HCEC 1CT (cell line): ENCODE measurements around the gene SCLT1.
A peak's percentile ranks its signal among the peaks of the same experiment; 100 is the strongest.

Experiments used
- DNase-seq: peaks from one replicate; pipeline ENCODE4 v3.0.0-alpha.2; 2017

The SCLT1 gene

GRCh38 chr4:128954941-128955340 is 138.4 kb downstream of the SCLT1 start:
- no peak for DNase-seq

- DNase-seq = no peak
These were observed 142.0 kb downstream of the SCLT1 start for GRCh38 chr4:128951316-128951715.

GRCh38 chr4:128950796-128951195 is 142.5 kb downstream of the SCLT1 start:
- no peak for DNase-seq

- DNase-seq = no peak
These were observed 146.4 kb downstream of the SCLT1 start for GRCh38 chr4:128946916-128947315.

GRCh38 chr4:128942607-128943006 is 150.7 kb downstream of the SCLT1 start:
- no peak for DNase-seq

GRCh38 chr4:128940971-128941370 is 152.4 kb downstream of the SCLT1 start:
- DNase-seq = no peak

GRCh38 chr4:128930051-128930450 is 163.3 kb downstream of the SCLT1 start:
- no peak for DNase-seq

GRCh38 chr4:128924951-128925350 is 168.4 kb downstream of the SCLT1 start:
- no peak for DNase-seq

- no peak for DNase-seq
These were observed 171.4 kb downstream of the SCLT1 start for GRCh38 chr4:128921954-128922353.

GRCh38 chr4:128917781-128918180 is 175.6 kb downstream of the SCLT1 start:
- no peak for DNase-seq

GRCh38 chr4:128916832-128917231 is 176.5 kb downstream of the SCLT1 start:
- DNase-seq = no peak

- no peak for DNase-seq
These were observed 177.8 kb downstream of the SCLT1 start for GRCh38 chr4:128915544-128915943.

- DNase-seq = no peak
These were observed 180.1 kb downstream of the SCLT1 start for GRCh38 chr4:128913228-128913627.

- DNase-seq = no peak
These were observed 184.6 kb downstream of the SCLT1 start for GRCh38 chr4:128908735-128909134.

GRCh38 chr4:128907981-128908380 is 185.4 kb downstream of the SCLT1 start:
- DNase-seq = no peak

- DNase-seq = no peak
These were observed 186.8 kb downstream of the SCLT1 start for GRCh38 chr4:128906581-128906980.

GRCh38 chr4:128904821-128905220 is 188.5 kb downstream of the SCLT1 start:
- no peak for DNase-seq

GRCh38 chr4:128880662-128881061 is 212.7 kb downstream of the SCLT1 start:
- DNase-seq = no peak

- no peak for DNase-seq
These were observed 213.4 kb downstream of the SCLT1 start for GRCh38 chr4:128879971-128880370.

- DNase-seq = no peak
These were observed 214.1 kb downstream of the SCLT1 start for GRCh38 chr4:128879283-128879682.

GRCh38 chr4:128877934-128878333 is 215.4 kb downstream of the SCLT1 start:
- no peak for DNase-seq

- no peak for DNase-seq
These were observed 217.1 kb downstream of the SCLT1 start for GRCh38 chr4:128876200-128876599.

- peak; percentile 90 for DNase-seq
These were observed 221.4 kb downstream of the SCLT1 start for GRCh38 chr4:128871948-128872347.

GRCh38 chr4:128869776-128870509 is 223.4 kb downstream of the SCLT1 start:
- no peak for DNase-seq

GRCh38 chr4:128868758-128869157 is 224.6 kb downstream of the SCLT1 start:
- DNase-seq = no peak
